ENCODE measurements around the gene KCNJ11. TPM values are rescaled to one million over a fixed set of nuclear protein-coding genes. Genes with fewer than 3 reads are reported as not detected.

Gene KCNJ11
- polyA plus RNA-seq, 1 donor (not counting 4 experiments of a cell fraction or from before 2014, with no cell fraction given): 0.03 TPM

DNA sequence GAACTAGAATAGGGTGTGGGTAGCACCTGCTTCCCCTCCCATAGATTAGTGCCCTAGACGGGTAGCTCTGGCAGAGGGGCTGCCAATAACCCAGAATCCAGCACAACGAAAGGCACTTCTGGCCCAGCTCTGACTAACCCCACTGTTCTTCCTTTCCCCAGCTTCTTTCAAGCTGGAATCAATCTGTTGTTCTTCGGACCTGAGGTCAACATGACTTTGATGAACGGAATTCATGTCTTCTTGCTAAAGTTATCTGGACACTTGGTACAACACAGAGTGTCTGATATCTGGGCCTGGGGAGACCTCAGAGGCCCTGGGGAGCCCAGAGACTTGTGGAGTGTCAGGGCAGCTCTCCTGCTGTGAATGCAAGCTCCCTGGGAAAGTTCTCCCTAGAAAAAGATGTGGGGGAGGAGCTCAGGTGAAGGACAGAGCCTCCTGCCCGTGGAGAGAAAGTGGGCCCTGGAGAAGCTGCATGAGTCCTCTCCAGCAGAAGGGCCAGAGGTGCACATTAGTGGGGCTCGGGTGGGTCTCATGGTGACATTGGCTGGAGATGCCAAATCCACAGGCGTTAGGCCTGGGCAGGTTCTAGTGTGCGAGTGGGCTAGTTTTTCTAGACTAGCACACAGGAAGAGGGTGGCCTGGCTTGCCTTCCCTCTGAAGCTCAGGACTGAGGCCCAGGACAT, 6.3 kb downstream of the KCNJ11 start:
- Histone ChIP-seq H3K79me2 (ENCODE audit: control insufficient read depth, insufficient read depth, low read length) (no peaks in the 10 kb centered on the region), H3K27ac (ENCODE audit: control insufficient read depth, insufficient read depth, low read length) (no peak overlapping the region), H3K9me1 (ENCODE audit: control insufficient read depth, extremely low read depth, insufficient read depth, low read length) (no peaks in the 10 kb centered on the region), H3K9ac (ENCODE audit: control insufficient read depth, extremely low read depth, insufficient read depth, low read length) (no peak overlapping the region), H4K20me1 (ENCODE audit: control insufficient read depth, extremely low read depth, insufficient read depth, low read length) (no peaks in the 10 kb centered on the region), H3K36me3 (ENCODE audit: control insufficient read depth in 2 of 2, extremely low read depth in 1 of 2, insufficient read depth in 2 of 2, low read length in 2 of 2) (no peaks in the 10 kb centered on the region), H3K4me2 (ENCODE audit: control insufficient read depth, extremely low read depth, insufficient read depth, low read depth, low read length) (no peak overlapping the region), H2AFZ (ENCODE audit: control insufficient read depth, low read length) (no peak overlapping the region), H3K9me3 (ENCODE audit: control insufficient read depth, low read depth, low read length) (peaks cover 10% of the 10 kb centered on the region), H3K4me1 (ENCODE audit: control insufficient read depth, extremely low read depth, insufficient read depth, low read length) (peaks cover 12% of the 10 kb centered on the region), H3K27me3 (ENCODE audit: control insufficient read depth, extremely low read depth, insufficient read depth, low read length) (no peaks in the 10 kb centered on the region), H3K4me3 (ENCODE audit: control insufficient read depth in 2 of 3, extremely low read depth in 1 of 3, insufficient read depth in 2 of 3, low read depth in 1 of 3, low read length in 3 of 3) (no peak overlapping the region)
- no peak for DNase-seq (ENCODE audit: low read depth, low spot score)
- dilution Hi-C loops (cut with MboI; ENCODE audit: extremely low pct_ligation_motif_present, low sequenced_read_pairs): no loop called here
- no peak for TF ChIP-seq EZH2 (IDR thresholded peaks at IDR 0.05; ENCODE audit: low read length)
- TF ChIP-seq, protein P1, sequence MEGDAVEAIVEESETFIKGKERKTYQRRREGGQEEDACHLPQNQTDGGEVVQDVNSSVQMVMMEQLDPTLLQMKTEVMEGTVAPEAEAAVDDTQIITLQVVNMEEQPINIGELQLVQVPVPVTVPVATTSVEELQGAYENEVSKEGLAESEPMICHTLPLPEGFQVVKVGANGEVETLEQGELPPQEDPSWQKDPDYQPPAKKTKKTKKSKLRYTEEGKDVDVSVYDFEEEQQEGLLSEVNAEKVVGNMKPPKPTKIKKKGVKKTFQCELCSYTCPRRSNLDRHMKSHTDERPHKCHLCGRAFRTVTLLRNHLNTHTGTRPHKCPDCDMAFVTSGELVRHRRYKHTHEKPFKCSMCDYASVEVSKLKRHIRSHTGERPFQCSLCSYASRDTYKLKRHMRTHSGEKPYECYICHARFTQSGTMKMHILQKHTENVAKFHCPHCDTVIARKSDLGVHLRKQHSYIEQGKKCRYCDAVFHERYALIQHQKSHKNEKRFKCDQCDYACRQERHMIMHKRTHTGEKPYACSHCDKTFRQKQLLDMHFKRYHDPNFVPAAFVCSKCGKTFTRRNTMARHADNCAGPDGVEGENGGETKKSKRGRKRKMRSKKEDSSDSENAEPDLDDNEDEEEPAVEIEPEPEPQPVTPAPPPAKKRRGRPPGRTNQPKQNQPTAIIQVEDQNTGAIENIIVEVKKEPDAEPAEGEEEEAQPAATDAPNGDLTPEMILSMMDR (optimal IDR thresholded peaks at IDR 0.05 in 1 of 3, IDR thresholded peaks at IDR 0.05 in 1 of 3, conservative IDR thresholded peaks at IDR 0.05 in 1 of 3; ENCODE audit: extremely low read depth in 1 of 3, insufficient read depth in 2 of 3, low read length in 3 of 3): no peak
- FAIRE-seq: no peak

DNA sequence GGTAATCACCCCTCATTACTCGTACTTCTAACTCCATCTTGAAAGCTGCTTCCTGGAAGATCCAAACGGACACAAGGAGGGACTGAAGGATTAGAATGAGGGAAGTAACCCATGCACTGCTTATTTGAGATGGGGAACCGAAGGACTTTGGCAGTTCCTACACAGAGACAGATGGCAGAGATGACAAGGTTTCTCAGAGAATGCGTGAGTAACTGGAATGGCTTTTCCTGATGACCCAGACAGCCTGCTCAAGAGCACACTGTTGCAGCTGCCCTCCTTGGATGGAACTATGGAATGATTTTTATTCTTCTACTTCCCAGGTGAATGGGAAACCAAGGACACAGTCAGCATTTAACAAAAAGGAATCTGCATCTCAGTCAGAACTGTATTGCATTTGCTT, 7.3 kb downstream of the KCNJ11 start:
- H3K4me2 ChIP-seq (ENCODE audit: control insufficient read depth, extremely low read depth, insufficient read depth, low read depth, low read length): no peak overlapping the region

More for the DNA sequence above, 7.3 kb downstream of the KCNJ11 start:
- Histone ChIP-seq H3K79me2 (ENCODE audit: control insufficient read depth, insufficient read depth, low read length) (no peaks in the 10 kb centered on the region), H4K20me1 (ENCODE audit: control insufficient read depth, extremely low read depth, insufficient read depth, low read length) (no peaks in the 10 kb centered on the region), H2AFZ (ENCODE audit: control insufficient read depth, low read length) (no peak overlapping the region), H3K9me3 (ENCODE audit: control insufficient read depth, low read depth, low read length) (peaks cover 10% of the 10 kb centered on the region), H3K36me3 (ENCODE audit: control insufficient read depth in 2 of 2, extremely low read depth in 1 of 2, insufficient read depth in 2 of 2, low read length in 2 of 2) (no peaks in the 10 kb centered on the region), H3K4me3 (ENCODE audit: control insufficient read depth in 2 of 3, extremely low read depth in 1 of 3, insufficient read depth in 2 of 3, low read depth in 1 of 3, low read length in 3 of 3) (no peak overlapping the region), H3K9ac (ENCODE audit: control insufficient read depth, extremely low read depth, insufficient read depth, low read length) (no peak overlapping the region), H3K27ac (ENCODE audit: control insufficient read depth, insufficient read depth, low read length) (no peak overlapping the region), H3K4me1 (ENCODE audit: control insufficient read depth, extremely low read depth, insufficient read depth, low read length) (peaks cover 12% of the 10 kb centered on the region), H3K27me3 (ENCODE audit: control insufficient read depth, extremely low read depth, insufficient read depth, low read length) (no peaks in the 10 kb centered on the region), H3K9me1 (ENCODE audit: control insufficient read depth, extremely low read depth, insufficient read depth, low read length) (no peaks in the 10 kb centered on the region)
- dilution Hi-C loops (cut with MboI; ENCODE audit: extremely low pct_ligation_motif_present, low sequenced_read_pairs): no loop called here
- DNase-seq (ENCODE audit: low read depth, low spot score) (no peak), FAIRE-seq (no peak)
- TF ChIP-seq EZH2 (IDR thresholded peaks at IDR 0.05; ENCODE audit: low read length): no peak
- TF ChIP-seq, protein P1 (optimal IDR thresholded peaks at IDR 0.05 in 1 of 3, IDR thresholded peaks at IDR 0.05 in 1 of 3, conservative IDR thresholded peaks at IDR 0.05 in 1 of 3; ENCODE audit: extremely low read depth in 1 of 3, insufficient read depth in 2 of 3, low read length in 3 of 3): no peak
